Glomerular endothelial cell (primary cell): Measurements from ENCODE around the gene CTDSPL. TPM values are rescaled to one million over a fixed set of nuclear protein-coding genes. Genes with fewer than 3 reads are reported as not detected.

Experiments used
- DNase-seq: peaks from one replicate; pipeline ENCODE4 v3.0.0-alpha.2; 2011; ENCODE audit warnings: low read depth, low spot score; ENCODE audit errors: extremely low read depth
- total RNA-seq: library from RNA; depleted of rRNA; stranded (reverse); fragments of >200 nt; gene quantifications from 2 replicates; pipeline ENCODE4 v1.2.3, GENCODE V29; 2015

The CTDSPL gene
- total RNA-seq, 1 donor from 2014 or later, result 21.1 TPM

- DNase-seq, result no peak
Measured at GRCh38 chr3:37887824-37888223, 26.1 kb downstream of the CTDSPL start.

DNA sequence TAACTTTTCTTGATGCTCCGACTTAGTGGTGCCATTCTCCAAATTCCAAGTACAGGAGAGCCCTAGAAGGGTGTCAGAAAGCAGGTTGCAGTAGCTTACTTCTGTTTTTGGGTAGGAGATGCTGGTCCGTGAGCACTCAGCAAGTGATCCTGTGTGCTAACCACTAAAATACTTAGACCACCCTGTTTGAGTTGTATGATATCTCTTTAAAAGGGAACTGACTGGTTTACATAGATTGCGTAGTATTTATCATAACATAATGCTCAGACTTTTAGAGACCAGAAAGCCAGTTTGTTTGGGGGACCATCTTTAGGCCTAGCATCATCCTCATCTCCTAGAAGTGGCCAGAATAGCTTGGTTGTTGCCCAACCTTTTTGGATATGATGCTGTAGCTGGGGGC is 26.7 kb downstream of the CTDSPL start:
- no peak for DNase-seq

DNA sequence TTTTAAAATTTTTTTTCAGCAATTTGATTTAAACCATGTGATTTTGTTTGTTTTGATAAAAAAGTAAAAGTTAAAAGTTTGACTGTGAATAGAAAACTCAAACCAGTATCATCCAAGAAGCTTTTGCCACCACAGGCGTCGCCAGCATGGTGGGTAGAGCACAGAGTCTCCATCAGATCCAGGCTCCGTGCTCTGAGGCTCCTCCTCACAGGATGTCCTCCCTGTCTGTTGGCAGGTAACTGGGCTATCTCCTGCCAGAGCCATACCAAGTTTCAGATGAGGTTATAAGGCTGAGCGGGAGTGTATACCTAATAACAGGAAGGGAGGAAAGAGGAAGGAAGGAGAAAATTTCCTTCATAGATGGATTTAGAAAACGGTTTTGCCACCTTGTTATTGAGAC is 28.8 kb downstream of the CTDSPL start:
- no peak for DNase-seq

DNA sequence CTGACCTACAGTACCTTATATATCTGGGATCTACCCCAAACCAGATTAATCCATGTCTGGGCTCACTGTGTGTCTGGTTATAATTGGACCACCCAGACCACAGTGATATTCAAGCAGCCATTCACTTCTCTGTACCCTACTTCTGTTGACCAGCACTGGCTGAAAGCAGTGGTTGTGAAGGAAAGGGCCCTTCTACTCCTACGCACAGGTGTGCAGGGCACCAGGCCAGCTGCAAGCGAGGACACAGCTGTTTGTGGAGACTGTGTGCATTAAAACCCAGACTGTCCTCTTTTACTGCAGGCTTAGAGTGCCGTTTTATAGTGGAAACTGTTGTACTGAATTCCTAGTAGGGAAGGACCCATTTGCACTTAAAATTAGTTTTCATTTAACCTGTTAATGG is 29.5 kb downstream of the CTDSPL start:
- no peak for DNase-seq

DNA sequence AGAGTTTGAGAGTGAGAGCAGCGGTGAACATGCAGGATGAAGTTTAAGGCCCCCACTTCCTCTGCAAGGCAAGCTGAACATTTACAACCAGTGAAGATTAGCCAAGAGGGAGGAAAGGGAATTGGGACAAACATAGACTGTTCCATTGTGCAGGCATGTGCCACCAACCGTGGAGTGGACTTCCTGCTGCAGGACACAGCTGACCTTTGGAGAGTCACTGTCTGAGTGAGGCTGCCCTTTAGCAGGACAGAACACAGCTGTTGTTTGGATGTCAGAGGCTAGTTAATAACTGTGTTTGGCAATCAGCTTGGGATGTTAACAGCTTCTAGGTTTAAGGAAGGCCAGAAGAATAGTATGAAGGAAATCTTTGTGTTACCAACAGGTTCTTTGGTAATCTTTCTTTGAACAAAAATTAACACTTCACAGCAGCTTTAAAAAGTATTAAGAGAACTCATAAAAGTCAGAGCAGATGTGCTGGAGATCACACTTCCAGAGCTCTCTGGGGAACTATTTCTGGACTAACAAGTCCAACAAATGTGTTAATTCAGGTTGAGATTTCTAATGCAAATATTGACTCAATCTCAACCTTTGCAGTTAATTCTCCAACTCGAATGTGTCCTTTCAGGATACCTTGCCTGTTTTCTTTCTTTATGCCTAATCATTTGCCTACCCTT is 31.4 kb downstream of the CTDSPL start:
- no peak for DNase-seq

DNA sequence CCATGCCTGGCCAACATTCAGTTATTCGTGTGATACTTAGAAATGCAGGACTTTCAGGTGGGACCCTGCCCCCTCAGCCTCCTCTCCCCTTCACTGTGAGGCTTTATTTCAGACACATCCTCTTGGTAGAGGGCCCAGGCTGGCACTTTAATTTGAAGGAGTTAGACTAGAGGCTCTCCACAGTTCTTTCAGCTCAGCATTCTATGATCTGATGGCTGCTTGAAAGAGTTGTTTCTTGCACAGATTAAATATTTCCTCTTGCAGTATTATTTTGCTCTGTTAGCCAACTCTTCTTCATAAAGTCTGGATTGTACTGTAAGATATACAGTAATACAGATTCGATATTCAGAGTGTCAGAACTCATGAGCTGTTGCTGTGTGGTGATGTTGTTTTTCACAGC is 35.1 kb downstream of the CTDSPL start:
- DNase-seq, result no peak

GRCh38 chr3:37897763-37898162 is 36.1 kb downstream of the CTDSPL start:
- no peak for DNase-seq

DNA sequence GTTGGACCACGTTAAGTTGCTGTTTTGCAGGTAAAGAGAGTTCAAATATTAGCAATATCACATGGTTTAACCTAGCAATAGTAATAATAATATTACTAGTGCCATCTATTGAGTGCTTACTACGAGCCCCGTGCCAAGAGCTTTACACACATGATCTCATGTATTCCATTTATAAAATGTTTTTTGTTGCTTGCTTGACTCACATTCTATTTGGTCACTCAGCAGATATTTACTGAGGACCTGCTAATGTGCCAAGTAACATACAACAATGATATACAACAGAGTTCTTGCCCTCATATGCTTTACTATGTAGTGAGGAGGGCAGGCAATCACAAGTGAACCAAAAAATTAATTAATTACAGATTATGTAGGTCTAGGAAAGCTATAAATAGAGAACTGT is 36.7 kb downstream of the CTDSPL start:
- no peak for DNase-seq

GRCh38 chr3:37899101-37899707 is 37.5 kb downstream of the CTDSPL start:
- no peak for DNase-seq

GRCh38 chr3:37899711-37900306 is 38.1 kb downstream of the CTDSPL start:
- DNase-seq, result peak; percentile 36

- DNase-seq, result no peak
Measured at GRCh38 chr3:37901721-37902120, 40.0 kb downstream of the CTDSPL start.

- DNase-seq, result no peak
Measured at GRCh38 chr3:37902674-37903073, 41.0 kb downstream of the CTDSPL start.

GRCh38 chr3:37903320-37903719 is 41.6 kb downstream of the CTDSPL start:
- DNase-seq, result no peak

- DNase-seq, result no peak
Measured at GRCh38 chr3:37903734-37904133, 42.1 kb downstream of the CTDSPL start.

DNA sequence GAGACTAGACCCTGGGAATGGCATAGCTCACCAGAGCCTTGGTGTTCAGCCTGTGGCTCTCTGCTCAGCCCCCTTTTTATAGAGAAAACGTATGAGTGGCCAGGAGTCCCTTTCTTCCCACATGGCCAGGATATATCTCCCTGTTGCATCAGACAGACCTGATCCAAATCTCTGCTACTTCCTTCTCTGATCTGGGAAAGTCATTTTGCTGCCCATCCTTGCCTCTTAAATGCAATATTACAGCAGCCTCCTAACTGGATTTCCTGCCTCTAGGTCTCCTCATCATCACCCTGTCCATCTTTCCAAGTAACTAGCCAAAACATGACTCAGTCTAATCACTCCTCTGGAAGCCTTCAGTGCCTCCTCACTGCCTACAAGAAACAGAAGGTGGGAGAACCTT is 42.9 kb downstream of the CTDSPL start:
- DNase-seq, result no peak

DNA sequence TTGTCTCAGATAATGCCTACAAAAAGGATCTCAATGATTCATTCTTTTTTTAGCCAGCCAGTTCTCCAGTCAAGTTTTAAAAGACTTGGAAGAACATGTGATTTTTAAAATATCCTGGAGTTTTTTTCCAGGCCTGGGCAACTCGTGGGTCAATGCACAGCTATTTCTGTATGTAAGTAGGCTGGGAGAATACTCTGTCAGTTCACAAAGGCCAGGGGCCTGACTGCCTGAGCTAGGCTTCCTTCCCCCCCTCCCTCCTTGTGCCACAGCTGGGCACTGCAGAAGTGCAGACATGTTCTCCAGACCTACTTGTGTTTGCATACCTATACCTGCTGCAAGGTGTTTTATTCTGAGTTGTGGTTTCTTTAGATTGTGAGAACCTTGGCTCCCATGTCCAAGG is 43.7 kb downstream of the CTDSPL start:
- no peak for DNase-seq

DNA sequence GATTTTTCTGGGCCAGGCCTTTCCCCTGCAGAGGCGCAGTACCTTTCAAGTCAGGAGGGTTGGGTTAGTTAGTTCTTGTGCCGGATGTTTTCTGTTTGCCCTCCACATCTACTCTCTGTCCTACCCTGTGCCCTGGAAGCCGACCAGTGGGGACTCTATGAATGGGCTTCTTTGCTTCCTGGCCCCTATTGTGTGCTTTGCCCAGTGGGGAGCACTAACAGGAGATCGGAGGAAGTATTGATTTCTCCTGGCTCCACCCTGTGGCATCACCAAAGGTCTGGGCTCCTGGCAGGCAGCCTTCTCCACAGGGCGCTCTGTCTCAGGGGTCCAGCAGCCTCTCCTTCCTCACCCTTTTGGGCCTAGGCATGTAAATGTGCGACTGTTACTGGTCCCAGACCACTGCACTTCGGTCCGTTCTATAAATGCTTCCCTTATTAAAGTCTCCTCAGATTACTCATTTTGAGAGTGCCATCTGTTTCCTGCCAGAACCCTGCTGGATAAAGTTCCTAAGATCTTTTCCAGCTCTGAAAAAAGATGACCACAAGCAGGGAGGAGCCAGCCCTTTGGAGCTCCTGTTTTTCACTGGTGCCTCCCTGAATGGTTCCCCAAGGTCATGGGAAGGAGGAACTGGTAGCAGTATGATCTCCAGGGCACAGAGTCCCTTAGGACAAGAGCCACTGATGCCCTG is 44.5 kb downstream of the CTDSPL start:
- peak; percentile 55 for DNase-seq

GRCh38 chr3:37906734-37907282 is 45.1 kb downstream of the CTDSPL start:
- DNase-seq, result no peak

GRCh38 chr3:37907371-37907770 is 45.7 kb downstream of the CTDSPL start:
- no peak for DNase-seq

- no peak for DNase-seq
Measured at GRCh38 chr3:37907906-37908305, 46.2 kb downstream of the CTDSPL start.

- DNase-seq, result no peak
Measured at GRCh38 chr3:37909067-37909911, 47.6 kb downstream of the CTDSPL start.
